Smooth muscle cell (in vitro differentiated cells): ENCODE measurements around the gene NSFL1C. TPM values are rescaled to one million over a fixed set of nuclear protein-coding genes. Genes with fewer than 3 reads are reported as not detected.
A peak's percentile ranks its signal among the peaks of the same experiment; 100 is the strongest.

Experiments
- DNase-seq: peaks from one replicate; lab custom pipeline; 2025; ENCODE audit not compliant: unreplicated experiment; lab: John Stamatoyannopoulos, UW
- H2AFZ ChIP-seq: fragments of 200-600 bp; sonication (generic); 2 replicates; pipeline ENCODE4 v1.6.0; 2016; ENCODE audit warnings: antibody characterized with exemption, low read depth, mild to moderate bottlenecking
- H3F3A ChIP-seq: fragments of 200-600 bp; sonication (generic); 2 replicates; pipeline ENCODE4 v1.6.0; 2017; ENCODE audit warnings: antibody characterized with exemption, low read depth
- H3K27ac ChIP-seq: fragments of 200-600 bp; sonication (generic); 2 replicates; pipeline ENCODE4 v1.5.1; 2016; ENCODE audit warnings: low read depth, mild to moderate bottlenecking
- H3K27me3 ChIP-seq: fragments of 200-600 bp; sonication (generic); 2 replicates; pipeline ENCODE4 v1.6.1; 2016; ENCODE audit warnings: low read depth, mild to moderate bottlenecking
- H3K36me3 ChIP-seq: fragments of 200-600 bp; sonication (generic); 2 replicates; pipeline ENCODE4 v1.5.1; 2016; ENCODE audit warnings: low read depth
- H3K4me1 ChIP-seq: fragments of 200-600 bp; sonication (generic); 2 replicates; pipeline ENCODE4 v1.5.1; 2016; ENCODE audit warnings: low read depth
- H3K4me2 ChIP-seq: fragments of 200-600 bp; sonication (generic); 2 replicates; pipeline ENCODE4 v1.6.0; 2016; ENCODE audit warnings: mild to moderate bottlenecking
- H3K4me3 ChIP-seq: fragments of 200-600 bp; sonication (generic); 2 replicates; pipeline ENCODE4 v1.5.1; 2016; ENCODE audit warnings: mild to moderate bottlenecking
- H3K79me2 ChIP-seq: fragments of 200-600 bp; sonication (generic); 2 replicates; pipeline ENCODE4 v1.6.0; 2016; ENCODE audit warnings: low read depth, mild to moderate bottlenecking
- H3K9ac ChIP-seq: fragments of 200-600 bp; sonication (generic); 2 replicates; pipeline ENCODE4 v1.6.0; 2016; ENCODE audit warnings: low read depth
- H3K9me3 ChIP-seq: fragments of 200-600 bp; sonication (generic); replicated peaks from 2 replicates; pipeline ENCODE4 v1.5.1; 2016; ENCODE audit warnings: low read depth
- H4K20me1 ChIP-seq: fragments of 200-600 bp; sonication (generic); 2 replicates; pipeline ENCODE4 v1.6.0; 2016; ENCODE audit warnings: low read depth
- CTCF ChIP-seq: fragments of 200-600 bp; sonication (generic); IDR thresholded peaks from 2 replicates; pipeline ENCODE4 v1.5.1; 2017; ENCODE audit warnings: borderline replicate concordance, mild to moderate bottlenecking, antibody characterized with exemption; ENCODE audit not compliant: insufficient read depth, poor library complexity, severe bottlenecking
- WGBS: methylation state at CpG from one replicate; pipeline ENCODE4 v1.1.7; 2016; ENCODE audit warnings: low lambda C conversion rate; 5-methylcytosine and 5-hydroxymethylcytosine counted together
- polyA plus RNA-seq: library from polyadenylated mRNA; unstranded; fragments of >200 nt; fragmentation: Nextera tagmentation; extraction: Ambion mirVana; gene quantifications from 2 replicates; pipeline ENCODE4 v1.2.1, GENCODE V29; 2016
- total RNA-seq: library from RNA; depleted of rRNA; stranded (reverse); fragments of >200 nt; gene quantifications from 2 replicates; pipeline ENCODE4 v1.2.3, GENCODE V29; 2014

Gene NSFL1C
- total and polyA plus RNA-seq, 2 experiments from 2014 or later, result 31.8 to 82.9 TPM

- Histone ChIP-seq H4K20me1 (no peaks in the 10 kb centered on the region), H3K9me3 (no peaks in the 10 kb centered on the region), H3K4me3 (no peak overlapping the region), H3F3A (no peaks in the 10 kb centered on the region), H3K36me3 (no peaks in the 10 kb centered on the region), H3K4me1 (no peaks in the 10 kb centered on the region), H3K4me2 (peak overlapping the region; percentile 39), H3K79me2 (no peaks in the 10 kb centered on the region), H2AFZ (no peak overlapping the region), H3K9ac (peak overlapping the region; percentile 16), H3K27ac (peak overlapping the region; percentile 76), H3K27me3 (no peaks in the 10 kb centered on the region)
- 78% methylated on average over 7 of the region's 7 CpGs for WGBS
- no peak for TF ChIP-seq CTCF
- DNase-seq, result no peak
Observed at GRCh38 chr20:1477896-1478490, 11.3 kb upstream of the NSFL1C start.

- no peaks in the 10 kb centered on the region for H3F3A ChIP-seq
- WGBS, result 83% methylated on average over 4 of the region's 4 CpGs
- TF ChIP-seq CTCF, result no peak
Observed at GRCh38 chr20:1474817-1475603, 8.4 kb upstream of the NSFL1C start.

GRCh38 chr20:1474325-1474724 lies 7.7 kb upstream of the NSFL1C start:
- Histone ChIP-seq H3K4me3 (no peak overlapping the region), H2AFZ (no peak overlapping the region), H3K79me2 (no peaks in the 10 kb centered on the region), H3K27ac (no peak overlapping the region), H3K4me1 (peaks cover 3% of the 10 kb centered on the region), H3K36me3 (no peaks in the 10 kb centered on the region), H3K9ac (no peak overlapping the region), H4K20me1 (no peaks in the 10 kb centered on the region), H3K9me3 (no peaks in the 10 kb centered on the region), H3K4me2 (no peak overlapping the region), H3K27me3 (no peaks in the 10 kb centered on the region), H3F3A (peaks cover 3% of the 10 kb centered on the region)
- no peak for TF ChIP-seq CTCF
- DNase-seq, result no peak
- 96% methylated on average over 8 of the region's 8 CpGs for WGBS

More at GRCh38 chr20:1474817-1475603, 8.4 kb upstream of the NSFL1C start:
- Histone ChIP-seq H2AFZ (no peak overlapping the region), H3K27me3 (no peaks in the 10 kb centered on the region), H3K4me3 (no peak overlapping the region), H3K27ac (no peak overlapping the region), H3K36me3 (no peaks in the 10 kb centered on the region), H3K4me1 (no peaks in the 10 kb centered on the region), H3K9ac (no peak overlapping the region), H4K20me1 (no peaks in the 10 kb centered on the region), H3K4me2 (no peak overlapping the region), H3K9me3 (no peaks in the 10 kb centered on the region), H3K79me2 (no peaks in the 10 kb centered on the region)
- DNase-seq, result no peak
